ENCODE results near the gene FBXO42.

DNA sequence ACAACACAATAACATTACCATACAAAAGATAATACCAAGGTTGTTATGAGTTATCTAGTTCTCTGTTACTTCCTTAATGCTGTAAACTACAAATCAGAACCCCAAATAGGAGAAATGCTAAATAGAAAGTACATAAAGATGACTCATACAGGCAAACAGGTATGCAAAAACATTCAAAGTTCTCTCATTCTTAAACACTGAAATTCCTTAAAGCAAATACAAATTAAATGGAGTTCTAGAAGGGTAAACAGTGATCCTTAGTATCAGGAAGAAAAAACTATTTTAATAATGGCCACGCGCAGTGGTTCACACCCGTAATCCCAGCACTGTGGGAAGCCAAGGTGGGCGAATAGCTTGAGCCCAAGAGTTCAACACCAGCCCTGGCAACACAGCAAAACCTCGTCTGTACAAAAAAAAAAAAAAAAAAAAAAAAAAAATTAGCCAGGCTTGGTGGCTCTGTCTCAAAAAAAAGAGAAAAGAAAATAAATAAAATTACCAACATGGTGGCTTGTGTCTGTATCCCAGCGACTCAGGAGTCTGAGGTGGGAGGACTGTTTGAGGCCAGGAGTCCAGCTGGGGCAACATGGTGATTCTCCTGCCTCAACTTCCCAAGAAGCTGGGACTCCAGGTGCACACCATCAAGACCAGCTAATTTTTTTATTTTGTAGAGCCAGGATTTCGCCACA is 17.5 kb downstream of the FBXO42 start:
- TF ChIP-seq ZBTB1 (CRISPR knock-in tag; IDR thresholded peaks at IDR 0.05; ENCODE audit: borderline replicate concordance, low read depth) (no peak), SIX5 (IDR thresholded peaks at IDR 0.05; ENCODE audit: borderline replicate concordance in 1 of 2, insufficient read depth in 1 of 2, low read depth in 1 of 2, low read length in 2 of 2) (no peak), CTCF (IDR thresholded peaks at IDR 0.05 in 2 of 3, conservative IDR thresholded peaks at IDR 0.05 in 1 of 3; ENCODE audit: insufficient read depth in 2 of 3, low read depth in 1 of 3, low read length in 3 of 3) (no peak), POLR2AphosphoS5 (IDR thresholded peaks at IDR 0.05; ENCODE audit: control insufficient read depth, insufficient read depth, low read depth, low read length) (no peak), ELF4 (CRISPR knock-in tag; IDR thresholded peaks at IDR 0.05) (no peak), BHLHE40 (IDR thresholded peaks at IDR 0.05; ENCODE audit: low read length) (no peak)

Measured in K562 (cell line).